NCI-H774 (cell line): ENCODE data around the gene CNTFR.

Experiments used
- DNase-seq: peaks from one replicate; lab custom pipeline; 2025; lab: John Stamatoyannopoulos, UW

Gene CNTFR

GRCh38 chr9:34572092-34572491 lies 17.4 kb downstream of the CNTFR start:
- DNase-seq: no peak

GRCh38 chr9:34571481-34571810 lies 18.1 kb downstream of the CNTFR start:
- DNase-seq: no peak

GRCh38 chr9:34570809-34571480 lies 18.6 kb downstream of the CNTFR start:
- no peak for DNase-seq

DNA sequence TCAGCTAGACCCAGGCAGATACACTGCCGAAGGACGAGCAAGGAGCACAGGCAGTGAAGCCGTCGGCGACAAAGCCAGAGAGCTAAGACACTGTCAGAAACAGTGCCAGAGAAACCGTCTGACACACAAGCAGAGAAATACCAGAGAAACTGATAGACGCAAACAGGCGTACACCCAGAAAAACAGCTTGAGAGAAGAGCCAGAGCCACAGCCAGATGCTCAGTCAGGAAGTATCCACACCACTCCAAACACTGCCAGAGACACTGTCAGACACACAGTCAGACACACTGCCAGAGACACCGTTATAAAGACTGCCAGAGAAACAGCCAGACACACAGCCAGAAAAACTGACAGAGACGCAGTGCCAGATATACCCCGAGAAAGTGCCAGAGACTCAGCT lies 19.1 kb downstream of the CNTFR start:
- DNase-seq: no peak

DNA sequence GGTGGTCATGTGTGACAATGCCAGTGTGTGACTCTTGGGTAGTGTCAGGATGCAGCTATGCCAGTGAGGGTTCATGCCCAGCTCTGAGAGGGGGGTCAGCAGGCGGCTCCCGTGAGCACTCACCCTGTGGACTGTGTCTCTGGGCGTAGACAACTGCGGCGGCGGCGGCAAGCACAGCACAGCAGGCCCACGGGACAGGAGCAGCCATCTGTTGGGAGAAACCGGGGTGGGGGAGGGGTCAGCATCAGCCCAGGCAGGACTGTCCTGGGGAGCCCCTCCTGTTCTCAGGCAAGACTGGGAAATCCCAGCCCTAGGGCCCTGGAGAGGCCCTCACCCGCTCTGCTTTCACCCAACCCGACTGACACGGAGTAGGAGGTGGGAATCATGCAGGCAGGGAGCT lies 20.8 kb downstream of the CNTFR start:
- no peak for DNase-seq

GRCh38 chr9:34568133-34568532 lies 21.4 kb downstream of the CNTFR start:
- DNase-seq: no peak

GRCh38 chr9:34566972-34567371 lies 22.6 kb downstream of the CNTFR start:
- no peak for DNase-seq

GRCh38 chr9:34566322-34566721 lies 23.2 kb downstream of the CNTFR start:
- DNase-seq: no peak

DNA sequence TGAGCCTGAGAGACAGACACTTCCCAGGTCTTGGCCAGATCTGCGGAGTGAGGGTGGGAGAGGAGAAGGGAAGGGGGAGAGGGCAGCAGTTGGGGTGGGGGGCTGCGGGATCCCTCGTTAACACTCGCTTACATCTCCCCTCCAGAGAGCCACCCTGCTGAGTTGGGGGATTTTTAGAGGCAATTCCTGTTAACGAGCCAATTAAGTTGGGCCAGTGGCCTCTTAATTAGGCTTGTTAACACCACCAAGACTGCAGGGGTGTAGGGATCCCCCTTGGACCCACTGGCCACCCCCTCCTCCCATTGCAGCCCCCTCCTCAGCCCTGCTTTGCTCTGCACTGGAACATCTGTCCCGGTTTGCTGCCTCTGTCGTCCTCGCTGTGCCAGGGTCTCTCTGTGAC lies 23.7 kb downstream of the CNTFR start:
- no peak for DNase-seq

DNA sequence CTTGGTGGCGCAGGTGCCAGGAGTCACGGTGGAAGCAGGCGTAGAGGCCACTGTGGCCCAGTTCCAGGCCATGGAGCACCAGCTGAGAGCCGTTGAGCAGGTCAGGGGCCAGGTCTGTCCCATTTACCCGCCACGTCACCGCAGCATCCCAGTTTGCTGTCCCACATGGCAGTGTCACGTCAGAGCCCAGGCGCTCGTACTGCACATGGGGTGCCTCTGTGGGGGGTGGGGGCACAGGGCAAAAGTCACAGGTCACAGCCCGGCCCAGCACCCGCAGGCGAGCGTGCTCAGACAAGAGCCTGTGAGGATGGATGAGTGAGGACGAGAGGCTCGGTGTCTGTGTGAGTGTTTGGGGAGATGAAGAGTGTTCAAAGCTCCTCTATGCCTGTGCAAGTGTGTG lies 24.9 kb downstream of the CNTFR start:
- DNase-seq: no peak

GRCh38 chr9:34563262-34563661 lies 26.3 kb downstream of the CNTFR start:
- no peak for DNase-seq

DNA sequence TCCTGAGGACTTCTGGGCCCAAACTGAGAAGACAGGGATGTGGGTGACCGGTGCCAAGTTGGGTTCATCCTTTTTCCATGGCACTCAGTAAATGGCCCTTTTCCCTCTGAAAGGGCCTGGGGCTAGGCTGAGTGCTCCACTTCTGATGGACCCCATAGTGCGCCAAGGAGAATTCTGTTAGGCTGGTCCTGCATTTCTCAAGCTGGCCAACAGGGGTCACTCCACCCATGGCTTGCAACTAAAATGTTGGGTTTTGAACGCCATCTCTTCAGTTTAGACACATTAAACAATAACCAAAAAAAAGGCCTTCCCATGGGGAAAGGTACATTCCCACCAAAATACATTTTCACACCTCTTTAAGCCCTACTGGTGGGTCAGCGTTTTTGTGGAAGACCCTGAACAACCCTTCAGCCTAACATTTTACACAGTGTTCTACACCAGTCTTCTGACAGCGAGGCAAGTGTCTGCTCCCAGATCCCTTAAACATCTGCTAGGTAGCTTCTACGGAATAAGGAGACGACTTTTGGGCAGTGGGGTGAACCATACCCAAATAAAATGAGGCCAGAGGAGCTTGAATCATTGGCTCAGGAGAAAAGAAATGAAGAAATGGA lies 27.3 kb downstream of the CNTFR start:
- DNase-seq: no peak

DNA sequence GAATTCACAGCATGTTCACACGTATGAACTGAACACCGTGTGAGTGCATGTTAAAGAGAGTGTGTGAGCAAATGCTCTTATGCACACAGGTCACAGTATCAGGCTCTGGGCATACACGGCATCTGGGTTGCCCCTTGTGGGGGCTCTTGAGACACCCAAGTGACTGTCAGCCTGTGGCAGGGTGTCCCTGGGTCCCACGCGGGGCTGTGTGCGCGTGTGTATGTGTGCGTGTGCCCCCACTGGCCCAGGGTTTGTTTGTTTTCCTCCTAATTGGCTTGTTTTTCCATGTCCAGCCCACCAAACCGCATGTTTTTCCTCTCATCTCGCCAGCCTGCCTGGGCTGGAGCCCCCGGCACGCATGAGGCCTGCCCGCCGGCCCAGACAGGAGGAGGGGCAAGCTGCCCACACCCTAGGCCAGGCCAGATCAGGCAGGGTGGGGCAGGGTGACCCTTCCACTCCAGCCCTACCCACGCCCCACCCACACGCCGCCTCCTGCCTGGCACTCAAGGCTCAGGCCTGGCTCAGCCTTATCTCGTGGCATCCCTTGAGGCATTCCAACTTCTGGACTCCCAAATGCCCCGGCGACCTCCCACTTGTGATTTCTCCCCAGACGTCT lies 28.8 kb downstream of the CNTFR start:
- no peak for DNase-seq

DNA sequence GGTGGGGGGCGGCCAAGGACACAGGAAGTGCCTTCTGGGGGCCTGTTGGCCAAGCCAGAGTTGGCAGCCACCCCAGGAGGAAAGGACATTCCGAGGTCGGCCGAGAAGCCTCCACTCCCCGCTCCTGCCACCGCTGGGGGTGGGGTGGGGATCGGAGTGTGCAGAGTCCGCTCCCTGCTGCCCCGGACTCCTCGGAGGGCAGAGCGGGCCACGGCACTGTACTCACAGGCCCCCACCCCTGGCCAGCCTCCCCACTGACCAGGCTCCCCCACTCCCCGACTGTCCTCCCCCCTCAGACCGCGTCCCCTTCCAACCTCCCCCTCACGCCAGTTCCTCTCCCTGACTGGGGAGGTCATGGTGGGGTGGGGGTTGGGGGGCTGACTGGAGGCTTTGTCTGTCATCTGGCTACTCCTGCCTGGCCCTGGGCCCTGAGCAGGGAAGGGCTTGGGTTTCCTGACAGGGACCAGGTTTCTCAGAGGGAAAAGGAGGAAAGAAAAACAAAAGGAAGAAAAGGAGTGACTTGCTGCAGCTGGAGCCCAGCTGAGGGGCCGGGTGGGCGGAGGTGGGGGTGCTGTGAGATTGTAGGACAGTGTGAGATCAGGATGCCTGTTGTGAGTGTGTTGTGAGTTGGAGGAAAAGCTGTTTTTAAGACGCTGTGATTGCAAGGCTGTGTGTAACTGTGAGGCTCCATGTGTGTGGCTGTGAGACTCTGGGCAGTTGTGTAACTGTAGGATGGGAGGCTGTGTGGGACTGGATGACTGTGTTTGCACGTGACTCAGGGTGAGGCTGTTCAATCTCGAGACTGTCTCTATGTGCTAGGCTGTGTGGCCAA lies 29.7 kb downstream of the CNTFR start:
- no peak for DNase-seq

GRCh38 chr9:34558919-34559623 lies 30.5 kb downstream of the CNTFR start:
- DNase-seq: no peak

DNA sequence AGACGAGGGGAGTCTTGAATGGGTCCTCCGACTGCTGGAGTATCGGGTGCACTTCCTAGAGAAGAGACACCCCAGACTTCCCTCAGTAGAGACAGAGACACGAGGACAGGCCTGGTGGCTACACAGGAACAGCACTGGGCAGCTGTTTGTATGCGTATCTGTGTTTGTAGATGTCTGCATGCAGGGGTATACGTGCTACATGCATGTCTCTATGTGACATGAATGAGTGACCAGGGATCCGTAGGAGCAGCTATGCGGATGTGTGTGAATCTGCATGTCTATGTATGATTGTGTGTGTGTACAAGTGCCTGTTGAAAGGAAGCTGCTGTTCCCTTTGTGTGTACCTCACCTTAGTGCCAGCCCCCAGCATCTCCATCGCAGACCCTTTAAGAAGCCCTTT lies 31.2 kb downstream of the CNTFR start:
- DNase-seq: no peak

- DNase-seq: no peak
Measured at GRCh38 chr9:34557426-34558321, 31.9 kb downstream of the CNTFR start.

- DNase-seq: no peak
Measured at GRCh38 chr9:34556949-34557348, 32.6 kb downstream of the CNTFR start.

- DNase-seq: no peak
Measured at GRCh38 chr9:34555936-34556525, 33.5 kb downstream of the CNTFR start.

DNA sequence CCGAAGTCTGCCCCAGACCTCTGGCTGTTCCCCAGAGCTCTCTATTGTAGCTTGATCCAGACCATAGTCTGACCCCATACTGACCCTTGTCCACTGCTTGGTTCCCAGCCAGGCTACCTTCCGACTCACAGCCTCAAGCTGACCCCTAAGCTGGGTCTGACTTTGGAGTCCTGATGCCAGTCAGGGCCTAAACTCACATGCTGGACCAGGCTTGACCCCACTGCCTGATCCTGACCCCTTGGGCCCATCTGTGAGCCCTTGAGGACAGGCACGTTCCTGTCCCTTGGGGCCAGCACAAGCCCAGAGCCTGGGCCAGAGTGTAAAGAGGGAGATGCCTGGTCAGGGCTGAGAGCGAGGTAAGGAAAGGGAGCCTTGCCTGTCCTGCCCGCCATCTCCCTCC lies 34.0 kb downstream of the CNTFR start:
- no peak for DNase-seq

DNA sequence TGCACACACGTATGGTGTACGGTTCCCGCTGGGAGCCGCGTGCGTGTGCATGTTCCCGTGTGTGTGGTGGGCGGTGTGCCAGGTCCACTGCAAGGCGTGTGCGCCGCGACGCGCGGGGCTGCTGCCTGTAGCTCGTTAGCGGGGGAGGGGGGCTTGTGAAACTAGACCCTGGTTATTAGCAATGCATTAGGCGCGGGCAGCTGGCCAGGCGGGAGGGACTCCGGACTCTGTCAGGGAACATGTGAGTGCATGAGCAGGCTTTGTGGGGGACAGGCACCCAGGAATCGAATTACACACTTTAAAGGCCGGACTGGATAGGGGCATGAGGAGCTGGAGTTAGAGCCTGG lies 34.5 kb downstream of the CNTFR start:
- DNase-seq: no peak
